ENCODE measurements around the gene CLMN.

Gene CLMN

DNA sequence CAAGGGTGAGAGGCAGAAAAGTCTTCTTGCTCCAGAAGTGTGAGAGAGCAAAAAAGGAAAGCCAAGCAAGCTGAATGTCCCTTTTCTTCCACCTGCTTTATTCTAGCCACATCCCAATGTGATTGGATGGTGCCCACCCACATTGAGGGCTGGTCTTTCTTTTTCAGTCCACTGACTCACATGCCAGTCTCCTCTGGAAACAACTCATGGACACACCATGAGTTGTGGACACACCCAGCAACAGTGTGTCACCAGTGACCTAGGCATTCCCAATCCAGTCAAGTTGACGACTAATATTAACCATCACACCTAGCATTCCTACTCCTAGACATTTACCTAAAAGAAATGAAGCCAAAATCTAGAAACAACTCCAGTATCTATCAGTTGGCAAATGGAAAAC is 155.2 kb downstream of the CLMN start:
- Histone ChIP-seq H3K27me3 (ENCODE audit: control insufficient read depth, insufficient read depth, low read length) (no peaks in the 10 kb centered on the region), H3K4me3 (ENCODE audit: low read length) (no peak overlapping the region), H3K27ac (ENCODE audit: low read depth, low read length) (no peak overlapping the region), H3K4me1 (ENCODE audit: control insufficient read depth, insufficient read depth, low read length) (no peaks in the 10 kb centered on the region), H3K9ac (ENCODE audit: low read length) (no peak overlapping the region), H3K36me3 (ENCODE audit: control insufficient read depth, insufficient read depth, low read length) (no peaks in the 10 kb centered on the region)

DNA sequence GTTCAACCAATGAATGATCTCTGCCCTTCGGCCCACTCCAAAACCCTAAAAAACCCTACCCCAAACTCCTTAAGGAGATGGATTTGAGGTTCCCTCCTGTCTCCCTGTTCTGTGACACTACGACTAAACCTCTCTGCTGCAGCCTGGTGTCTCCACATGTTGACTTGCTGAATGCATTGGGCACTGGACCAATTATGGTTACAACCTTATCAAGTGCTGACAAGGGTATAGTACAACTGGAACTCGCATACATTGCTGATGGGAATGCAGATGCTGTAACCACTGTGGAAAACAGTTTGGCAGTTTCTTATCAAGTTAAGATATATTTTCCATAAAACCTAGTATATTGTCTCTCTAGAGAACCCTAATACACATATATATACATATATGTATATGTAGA is 156.0 kb downstream of the CLMN start:
- Histone ChIP-seq H3K4me3 (ENCODE audit: low read length) (no peak overlapping the region), H3K27ac (ENCODE audit: low read depth, low read length) (no peak overlapping the region), H3K36me3 (ENCODE audit: control insufficient read depth, insufficient read depth, low read length) (no peaks in the 10 kb centered on the region), H3K9ac (ENCODE audit: low read length) (no peak overlapping the region), H3K27me3 (ENCODE audit: control insufficient read depth, insufficient read depth, low read length) (no peaks in the 10 kb centered on the region), H3K4me1 (ENCODE audit: control insufficient read depth, insufficient read depth, low read length) (no peaks in the 10 kb centered on the region)

- H3K27me3 ChIP-seq (ENCODE audit: control insufficient read depth, insufficient read depth, low read length): no peaks in the 10 kb centered on the region
- peaks cover 1% of the 10 kb centered on the region for H3K4me1 ChIP-seq (ENCODE audit: control insufficient read depth, insufficient read depth, low read length)
- no peak overlapping the region for H3K9ac ChIP-seq (ENCODE audit: low read length)
- no peaks in the 10 kb centered on the region for H3K36me3 ChIP-seq (ENCODE audit: control insufficient read depth, insufficient read depth, low read length)
- no peak overlapping the region for H3K27ac ChIP-seq (ENCODE audit: low read depth, low read length)
- H3K4me3 ChIP-seq (ENCODE audit: low read length): no peak overlapping the region
Observed at GRCh38 chr14:95163132-95163531, 156.6 kb downstream of the CLMN start.

GRCh38 chr14:95162641-95163040 is 157.1 kb downstream of the CLMN start:
- Histone ChIP-seq H3K36me3 (ENCODE audit: control insufficient read depth, insufficient read depth, low read length) (no peaks in the 10 kb centered on the region), H3K27me3 (ENCODE audit: control insufficient read depth, insufficient read depth, low read length) (no peaks in the 10 kb centered on the region), H3K27ac (ENCODE audit: low read depth, low read length) (no peak overlapping the region), H3K4me3 (ENCODE audit: low read length) (no peak overlapping the region), H3K9ac (ENCODE audit: low read length) (no peak overlapping the region), H3K4me1 (ENCODE audit: control insufficient read depth, insufficient read depth, low read length) (peaks cover 3% of the 10 kb centered on the region)

DNA sequence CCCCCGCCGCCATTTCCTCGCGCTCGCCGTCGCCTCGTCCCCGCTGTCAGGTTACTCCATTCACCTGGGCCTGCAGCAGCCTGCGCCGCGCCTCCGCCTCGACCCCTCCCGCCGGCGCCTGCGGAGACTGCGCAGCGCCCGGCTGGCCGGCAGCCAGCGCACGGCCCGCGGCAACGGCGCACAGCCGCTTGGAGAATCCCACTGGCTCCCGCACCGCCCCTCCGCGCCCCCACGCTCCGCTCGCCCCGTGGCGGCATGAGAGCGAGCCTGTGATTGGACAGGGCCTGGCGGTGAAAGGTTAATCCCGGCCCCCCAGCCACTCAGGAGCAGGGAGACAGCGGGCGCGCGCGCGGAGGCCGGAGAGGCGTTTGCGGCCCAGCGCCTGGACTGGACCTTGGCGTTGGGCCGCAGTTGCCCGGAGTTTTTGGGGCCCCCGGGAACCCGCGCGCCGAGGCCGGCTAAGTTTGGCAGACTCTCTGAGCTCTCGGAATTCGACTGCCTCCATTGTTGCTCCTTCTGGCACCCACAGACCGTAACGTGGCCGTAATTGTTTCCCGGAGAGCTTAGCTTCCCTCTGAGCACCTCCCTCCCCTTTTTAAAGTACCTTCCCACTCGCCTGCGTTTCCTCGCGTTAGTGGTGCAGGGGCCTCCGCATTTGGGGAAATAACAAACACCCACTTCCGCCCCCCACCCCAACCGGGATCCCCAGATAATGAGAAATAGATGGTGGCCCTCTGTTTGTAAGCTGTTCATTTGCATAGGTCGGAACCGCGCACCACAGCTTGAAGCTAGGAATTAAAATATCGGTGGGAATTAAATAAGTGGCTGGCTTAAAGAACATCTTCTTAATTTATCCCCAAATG is 162.2 kb downstream of the CLMN start, which contains the start of gene DICER1:
Gene DICER1 (minus strand): TSS at position 203 of the 863 bp plus-strand sequence. CDS start 24,071 bp downstream, outside the sequence.
- Histone ChIP-seq H3K9ac (ENCODE audit: low read length) (peak within 1 kb of the TSS; percentile 81), H3K36me3 (ENCODE audit: control insufficient read depth, insufficient read depth, low read length) (no peaks in the 10 kb centered on the region), H3K27me3 (ENCODE audit: control insufficient read depth, insufficient read depth, low read length) (no peaks in the 10 kb centered on the region), H3K4me1 (ENCODE audit: control insufficient read depth, insufficient read depth, low read length) (peaks cover 9% of the 10 kb centered on the region), H3K27ac (ENCODE audit: low read depth, low read length) (peak within 1 kb of the TSS; percentile 97), H3K4me3 (ENCODE audit: low read length) (peak within 1 kb of the TSS; percentile 86)

DNA sequence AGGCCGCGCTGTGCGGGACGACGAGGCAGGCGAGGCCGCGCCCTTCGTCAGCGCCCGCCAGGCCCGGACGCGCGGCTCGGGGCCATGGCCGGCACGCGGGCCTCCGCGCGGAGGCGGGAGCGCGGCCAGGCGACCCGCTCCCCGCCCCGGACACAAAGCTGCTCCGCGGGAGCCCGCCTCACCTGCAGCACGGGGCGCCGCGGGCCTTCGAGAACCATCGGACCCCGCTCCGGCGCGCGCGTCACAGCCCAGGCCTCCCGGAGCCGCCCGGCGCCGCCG is 162.7 kb downstream of the CLMN start:
- H3K4me3 ChIP-seq (ENCODE audit: low read length): peak overlapping the region; percentile 67
- peak overlapping the region; percentile 97 for H3K27ac ChIP-seq (ENCODE audit: low read depth, low read length)
- H3K9ac ChIP-seq (ENCODE audit: low read length): peak overlapping the region; percentile 7
- no peaks in the 10 kb centered on the region for H3K27me3 ChIP-seq (ENCODE audit: control insufficient read depth, insufficient read depth, low read length)
- H3K4me1 ChIP-seq (ENCODE audit: control insufficient read depth, insufficient read depth, low read length): peaks cover 9% of the 10 kb centered on the region
- H3K36me3 ChIP-seq (ENCODE audit: control insufficient read depth, insufficient read depth, low read length): no peaks in the 10 kb centered on the region

- H3K9ac ChIP-seq (ENCODE audit: low read length): peak overlapping the region; percentile 7
- peaks cover 13% of the 10 kb centered on the region for H3K4me1 ChIP-seq (ENCODE audit: control insufficient read depth, insufficient read depth, low read length)
- no peaks in the 10 kb centered on the region for H3K27me3 ChIP-seq (ENCODE audit: control insufficient read depth, insufficient read depth, low read length)
- peak overlapping the region; percentile 67 for H3K4me3 ChIP-seq (ENCODE audit: low read length)
- H3K36me3 ChIP-seq (ENCODE audit: control insufficient read depth, insufficient read depth, low read length): no peaks in the 10 kb centered on the region
- H3K27ac ChIP-seq (ENCODE audit: low read depth, low read length): peak overlapping the region; percentile 97
Observed at GRCh38 chr14:95156161-95157047, 163.3 kb downstream of the CLMN start.

- peak overlapping the region; percentile 2 for H3K4me3 ChIP-seq (ENCODE audit: low read length)
- no peak overlapping the region for H3K9ac ChIP-seq (ENCODE audit: low read length)
- H3K4me1 ChIP-seq (ENCODE audit: control insufficient read depth, insufficient read depth, low read length): peaks cover 17% of the 10 kb centered on the region
- H3K27ac ChIP-seq (ENCODE audit: low read depth, low read length): no peak overlapping the region
- no peaks in the 10 kb centered on the region for H3K27me3 ChIP-seq (ENCODE audit: control insufficient read depth, insufficient read depth, low read length)
- no peaks in the 10 kb centered on the region for H3K36me3 ChIP-seq (ENCODE audit: control insufficient read depth, insufficient read depth, low read length)
Observed at GRCh38 chr14:95155045-95155444, 164.7 kb downstream of the CLMN start.

DNA sequence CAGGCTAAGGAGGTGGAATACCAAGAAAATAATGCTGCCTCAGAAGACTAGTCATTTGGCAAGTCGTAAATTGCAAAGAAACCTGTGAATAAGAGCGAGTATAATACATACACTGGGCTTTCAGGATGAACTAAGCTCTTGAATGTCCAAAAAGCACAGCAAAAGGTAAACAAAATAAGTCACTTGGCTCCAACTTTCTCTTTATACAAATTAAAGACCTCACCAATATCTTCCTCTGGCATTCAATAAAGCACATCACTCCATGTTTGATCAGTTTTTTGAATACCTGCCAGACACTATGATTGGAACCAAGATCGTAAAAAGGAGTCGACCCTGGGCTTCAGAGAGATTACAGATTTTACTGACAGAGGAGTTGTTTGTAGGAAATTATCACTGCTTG is 165.8 kb downstream of the CLMN start:
- no peak overlapping the region for H3K9ac ChIP-seq (ENCODE audit: low read length)
- H3K4me3 ChIP-seq (ENCODE audit: low read length): no peak overlapping the region
- H3K27me3 ChIP-seq (ENCODE audit: control insufficient read depth, insufficient read depth, low read length): no peaks in the 10 kb centered on the region
- no peaks in the 10 kb centered on the region for H3K36me3 ChIP-seq (ENCODE audit: control insufficient read depth, insufficient read depth, low read length)
- no peak overlapping the region for H3K27ac ChIP-seq (ENCODE audit: low read depth, low read length)
- peaks cover 23% of the 10 kb centered on the region for H3K4me1 ChIP-seq (ENCODE audit: control insufficient read depth, insufficient read depth, low read length)

DNA sequence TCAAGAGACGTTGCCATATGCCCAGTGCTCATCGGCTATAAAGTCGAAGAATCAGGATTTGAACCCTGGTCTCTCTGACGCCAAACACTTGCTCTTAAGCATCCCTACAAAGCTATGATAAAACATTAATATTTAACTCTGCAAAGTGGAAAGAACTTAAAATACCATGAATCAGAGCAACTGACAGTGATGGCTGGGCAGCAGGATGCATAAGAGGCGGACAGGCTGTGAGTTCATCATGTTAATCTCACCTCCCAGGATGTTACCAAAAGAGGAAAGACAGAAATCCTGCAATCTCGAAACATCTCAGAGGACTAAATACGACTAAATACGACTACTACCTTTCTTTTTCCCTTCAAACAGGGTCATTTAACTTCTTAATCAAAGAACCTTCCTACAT is 168.1 kb downstream of the CLMN start:
- Histone ChIP-seq H3K4me1 (ENCODE audit: control insufficient read depth, insufficient read depth, low read length) (peaks cover 20% of the 10 kb centered on the region), H3K36me3 (ENCODE audit: control insufficient read depth, insufficient read depth, low read length) (no peaks in the 10 kb centered on the region), H3K27me3 (ENCODE audit: control insufficient read depth, insufficient read depth, low read length) (no peaks in the 10 kb centered on the region), H3K4me3 (ENCODE audit: low read length) (no peak overlapping the region), H3K9ac (ENCODE audit: low read length) (no peak overlapping the region), H3K27ac (ENCODE audit: low read depth, low read length) (no peak overlapping the region)

DNA sequence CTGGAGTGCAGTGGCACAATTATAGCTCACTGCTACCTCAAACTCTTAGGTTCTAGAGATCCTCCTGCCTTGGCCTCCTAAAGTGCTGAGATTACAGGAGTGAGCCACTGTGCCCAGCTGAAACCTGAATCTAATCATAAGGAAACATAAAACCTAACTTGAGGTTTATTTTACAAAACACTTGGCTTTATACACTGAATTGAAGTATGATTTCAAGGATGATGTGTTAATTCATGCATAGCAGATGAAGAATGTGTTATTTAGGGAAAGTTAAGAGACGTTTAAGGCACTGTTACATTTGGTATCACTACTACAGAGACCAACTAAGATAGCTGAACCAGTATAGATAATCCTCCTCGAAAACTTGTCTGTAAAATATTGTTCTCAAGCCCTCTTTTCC is 168.8 kb downstream of the CLMN start:
- H3K9ac ChIP-seq (ENCODE audit: low read length): no peak overlapping the region
- H3K4me1 ChIP-seq (ENCODE audit: control insufficient read depth, insufficient read depth, low read length): peaks cover 20% of the 10 kb centered on the region
- no peak overlapping the region for H3K27ac ChIP-seq (ENCODE audit: low read depth, low read length)
- no peaks in the 10 kb centered on the region for H3K27me3 ChIP-seq (ENCODE audit: control insufficient read depth, insufficient read depth, low read length)
- no peak overlapping the region for H3K4me3 ChIP-seq (ENCODE audit: low read length)
- H3K36me3 ChIP-seq (ENCODE audit: control insufficient read depth, insufficient read depth, low read length): no peaks in the 10 kb centered on the region

DNA sequence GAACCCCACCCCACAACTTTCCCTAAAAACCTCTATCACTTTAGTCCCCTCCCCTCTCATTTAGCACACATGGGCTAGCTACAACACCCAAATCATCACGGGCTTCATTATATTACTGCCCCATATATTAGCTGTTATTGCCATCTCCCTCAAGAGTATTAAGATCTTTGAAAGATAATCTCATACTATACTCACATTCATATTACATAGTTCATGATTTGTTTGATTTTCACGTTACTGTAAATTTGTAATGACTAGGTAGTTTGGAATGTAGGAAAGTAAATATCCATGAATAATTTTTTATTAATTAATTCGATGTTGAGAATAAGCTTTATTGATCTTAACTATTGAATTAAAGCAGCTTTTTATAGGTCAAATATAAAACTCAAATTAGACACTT is 170.3 kb downstream of the CLMN start:
- Histone ChIP-seq H3K4me1 (ENCODE audit: control insufficient read depth, insufficient read depth, low read length) (peaks cover 15% of the 10 kb centered on the region), H3K36me3 (ENCODE audit: control insufficient read depth, insufficient read depth, low read length) (no peaks in the 10 kb centered on the region), H3K9ac (ENCODE audit: low read length) (no peak overlapping the region), H3K4me3 (ENCODE audit: low read length) (no peak overlapping the region), H3K27me3 (ENCODE audit: control insufficient read depth, insufficient read depth, low read length) (no peaks in the 10 kb centered on the region), H3K27ac (ENCODE audit: low read depth, low read length) (no peak overlapping the region)
